ENCODE data around the gene CEP295NL. TPM values are rescaled to one million over a fixed set of nuclear protein-coding genes. Genes with fewer than 3 reads are reported as not detected.
"Not testable (repeated sequence)": the region's sequence is repeated elsewhere in the genome, so short reads cannot be mapped to it uniquely, and the experiment has no call there.

Gene CEP295NL
- total RNA-seq, 1 experiment from 2014 or later = 0.20 TPM

DNA sequence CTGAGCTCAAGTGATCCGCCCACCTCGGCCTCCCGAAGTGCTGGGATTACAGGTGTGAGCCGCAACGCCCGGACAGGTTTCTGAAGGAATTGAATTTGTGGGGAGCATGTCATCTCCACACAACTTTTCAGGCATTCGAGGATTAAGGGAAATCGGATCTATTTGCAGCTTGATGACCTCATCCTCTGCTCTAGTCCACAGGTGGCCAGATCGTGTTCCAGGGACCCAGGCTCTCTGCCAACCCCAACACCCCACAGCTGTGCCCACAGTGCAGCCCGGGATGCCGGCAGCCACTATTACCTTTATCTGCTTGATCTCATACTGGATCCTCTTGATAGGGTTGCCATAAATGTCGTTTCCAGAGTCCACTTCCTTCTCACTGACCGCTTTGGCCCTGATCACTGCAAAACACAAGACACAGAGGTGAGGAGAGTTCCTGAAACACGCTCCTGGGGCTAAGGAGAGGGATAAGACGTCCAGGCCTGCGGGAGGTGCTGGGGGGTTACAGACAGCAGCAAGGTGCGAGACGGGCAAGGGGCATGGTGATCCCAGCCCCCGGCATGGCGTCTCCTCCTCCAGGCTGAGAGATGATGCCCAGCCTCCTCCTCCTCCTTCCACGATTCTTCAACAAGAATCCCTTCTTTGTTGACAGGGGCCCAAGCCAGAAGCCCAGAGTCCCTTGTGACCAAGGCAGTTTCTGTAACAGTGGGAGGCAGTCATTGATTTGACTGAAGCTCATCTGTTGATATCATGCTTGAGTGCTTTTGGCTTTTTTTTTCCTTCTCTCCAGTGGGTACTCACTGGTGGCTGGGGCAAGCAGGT, 29.3 kb downstream of the CEP295NL start:
- DNase-seq (ENCODE audit: extremely low read depth, low read depth) = no peak

DNA sequence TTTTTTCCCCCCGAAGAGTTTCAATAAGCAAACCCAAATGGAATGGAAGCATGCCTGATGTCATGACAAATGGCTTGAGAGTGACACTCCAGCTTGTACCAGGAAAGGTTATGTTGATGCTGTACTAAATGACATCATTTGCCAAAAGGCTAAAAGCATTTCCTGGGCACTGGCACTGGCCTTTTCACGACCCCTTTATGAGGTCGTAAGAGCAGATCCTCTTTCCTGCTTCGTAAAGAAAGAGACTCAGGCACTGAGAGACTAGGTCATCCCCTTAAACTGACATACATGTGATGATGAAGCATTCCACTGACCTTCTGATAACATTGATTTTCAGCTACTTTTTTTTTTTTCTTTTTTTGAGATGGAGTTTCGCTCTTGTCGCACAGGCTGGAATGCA, 30.5 kb downstream of the CEP295NL start:
- no peak for DNase-seq (ENCODE audit: extremely low read depth, low read depth)

DNA sequence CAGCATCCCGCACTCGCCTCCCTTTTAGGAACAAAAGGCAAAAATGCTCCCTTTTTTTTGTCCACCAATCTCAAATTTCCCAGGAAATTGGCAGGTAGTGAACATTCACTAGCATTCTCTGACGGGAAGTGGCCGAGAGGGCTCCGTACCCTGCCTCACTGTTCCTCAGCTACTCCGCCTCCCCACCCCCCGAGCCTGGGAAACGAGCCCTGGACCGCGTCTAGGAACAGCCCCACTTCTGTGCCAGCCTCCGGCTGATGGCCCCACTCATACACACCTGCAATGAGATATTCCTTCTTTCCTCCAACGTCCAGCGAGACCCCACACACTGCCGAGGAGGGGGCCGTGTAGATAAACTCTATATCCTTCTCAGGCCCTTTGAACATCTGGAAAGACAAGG, 32.4 kb downstream of the CEP295NL start:
- DNase-seq (ENCODE audit: extremely low read depth, low read depth) = no peak

DNA sequence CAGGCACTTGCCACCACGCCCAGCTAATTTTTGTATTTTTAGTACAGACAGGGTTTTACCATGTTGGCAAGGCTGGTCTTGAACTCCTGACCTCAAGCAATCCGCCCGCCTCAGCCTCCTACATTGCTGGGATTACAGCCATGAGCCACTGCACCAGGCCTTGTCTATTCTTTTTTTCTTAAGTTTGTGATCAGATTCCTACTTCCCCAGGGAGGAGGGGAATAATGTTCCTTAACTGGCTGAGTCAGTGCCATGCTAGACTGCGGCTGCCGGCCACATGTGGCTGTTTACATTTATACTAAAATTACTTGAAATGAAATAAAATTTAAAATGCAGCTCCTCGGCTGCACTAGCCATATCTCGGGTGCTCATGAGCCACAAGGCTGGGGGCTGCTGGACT, 34.6 kb downstream of the CEP295NL start:
- DNase-seq (ENCODE audit: extremely low read depth, low read depth) = no peak

DNA sequence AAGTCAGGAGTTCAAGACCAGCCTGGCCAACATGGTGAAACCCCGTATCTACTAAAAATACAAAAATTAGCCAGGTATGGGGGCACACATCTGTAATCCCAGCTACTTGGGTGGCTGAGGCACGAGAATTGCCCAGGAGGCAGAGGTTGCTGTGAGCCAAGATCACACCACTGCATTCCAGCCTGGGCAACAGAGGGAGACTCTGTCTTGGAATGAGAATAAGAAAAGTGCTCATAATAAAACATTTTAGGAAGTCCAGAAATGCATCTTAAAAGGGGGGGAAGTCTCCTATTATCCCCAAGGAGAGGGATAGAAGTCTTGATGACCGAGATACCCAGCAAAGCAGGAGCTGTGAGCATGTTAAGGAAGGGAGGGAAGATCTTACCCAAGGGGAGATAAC, 36.0 kb downstream of the CEP295NL start:
- DNase-seq (ENCODE audit: extremely low read depth, low read depth) = not testable (repeated sequence)

DNA sequence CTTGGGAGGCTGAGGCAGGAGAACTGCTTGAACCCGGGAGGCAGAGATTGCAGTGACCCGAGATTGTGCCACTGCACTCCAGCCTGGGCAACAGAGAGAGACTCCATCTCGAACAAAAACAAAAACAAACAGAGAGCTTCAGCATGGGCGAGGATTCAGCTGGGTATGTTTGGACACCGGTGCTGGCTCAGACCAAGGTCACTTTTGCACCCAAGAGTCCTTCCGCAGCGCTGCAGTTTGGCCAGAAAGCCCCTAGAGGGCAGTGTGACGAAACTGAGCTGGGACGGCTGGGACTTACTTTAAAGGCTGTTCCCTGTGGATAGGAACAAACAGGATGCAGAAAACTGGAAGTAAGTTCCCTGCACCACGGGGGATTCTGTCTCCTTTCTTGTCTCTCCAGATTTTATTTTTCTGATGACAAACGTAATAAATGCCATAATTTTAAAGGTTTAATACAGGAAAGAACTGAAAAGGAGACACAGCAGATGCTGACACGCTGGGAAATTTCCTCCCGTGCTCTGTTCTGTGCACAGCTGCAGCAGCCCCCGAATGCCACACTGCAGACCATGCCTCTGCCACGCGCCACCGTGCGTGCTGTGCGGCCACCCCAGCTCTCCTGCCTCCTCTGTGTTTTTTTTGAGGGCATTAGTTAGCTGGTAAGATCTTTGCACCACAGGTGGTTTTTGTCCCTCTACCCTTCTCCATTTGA, 37.2 kb downstream of the CEP295NL start:
- DNase-seq (ENCODE audit: extremely low read depth, low read depth) = peak; percentile 84

DNA sequence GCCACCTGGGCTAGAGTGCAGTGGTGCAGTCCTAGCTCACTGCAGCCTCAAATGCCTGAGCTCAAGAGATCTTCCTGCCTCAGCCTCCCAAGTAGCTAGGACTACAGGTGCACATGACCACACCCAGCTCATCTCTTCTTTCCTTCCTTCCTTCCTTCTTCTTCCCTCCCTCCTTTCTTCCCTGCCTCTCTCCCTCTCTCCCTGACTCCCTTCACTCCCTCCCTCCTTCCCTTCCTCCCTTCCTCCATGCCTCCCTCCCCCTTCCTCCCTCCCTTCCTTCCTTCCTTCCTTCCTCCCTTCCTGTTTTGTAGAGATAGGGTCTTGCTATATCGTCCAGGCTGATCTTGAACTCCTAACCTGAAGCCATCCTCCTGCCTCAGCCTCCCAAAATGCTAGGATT, 38.9 kb downstream of the CEP295NL start:
- no peak for DNase-seq (ENCODE audit: extremely low read depth, low read depth)

DNA sequence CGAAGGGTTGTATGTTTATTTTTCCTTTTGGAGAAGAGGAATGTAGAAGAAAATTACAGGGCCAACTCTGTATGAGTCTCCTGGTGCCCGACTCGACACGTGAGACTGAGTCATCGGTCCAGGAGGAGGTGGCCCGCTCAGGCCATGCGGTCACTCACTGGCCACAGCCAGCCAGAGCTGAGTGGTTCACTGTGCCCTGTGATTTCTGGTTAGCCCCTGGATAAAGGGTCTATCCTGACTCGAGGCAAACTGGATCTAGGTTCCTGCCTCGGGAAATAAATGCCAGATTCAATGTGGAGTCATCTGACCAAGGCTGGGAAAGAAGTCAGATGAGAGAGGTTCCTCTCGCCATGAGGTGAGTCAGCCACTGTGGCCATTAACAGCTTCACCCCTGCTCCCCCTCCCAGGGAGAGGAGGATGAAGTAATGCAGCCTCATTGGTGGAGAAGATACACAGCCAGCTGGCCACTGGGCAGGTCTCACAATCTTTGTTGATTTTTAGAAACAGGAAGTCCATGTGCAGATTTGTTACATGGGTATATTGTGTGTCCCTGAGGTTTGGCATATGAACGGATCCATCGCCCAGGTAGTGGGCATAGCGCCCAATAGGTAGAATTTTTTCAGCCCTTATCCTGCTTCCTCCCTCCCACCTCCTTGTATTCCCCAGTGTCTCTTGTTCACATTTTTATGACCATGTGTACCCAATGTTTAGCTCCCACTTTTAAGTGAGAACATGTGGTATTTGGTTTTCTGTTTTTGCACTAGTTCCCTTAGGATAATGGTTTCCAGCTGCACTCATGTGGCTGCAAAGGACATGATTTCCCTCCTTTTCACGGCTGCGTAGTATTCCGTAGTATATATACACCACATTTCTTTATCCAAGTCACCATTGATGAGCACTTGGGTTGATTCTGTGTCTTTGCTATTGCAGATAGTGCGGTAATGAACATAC, 40.7 kb downstream of the CEP295NL start:
- DNase-seq (ENCODE audit: extremely low read depth, low read depth) = peak; percentile 77

DNA sequence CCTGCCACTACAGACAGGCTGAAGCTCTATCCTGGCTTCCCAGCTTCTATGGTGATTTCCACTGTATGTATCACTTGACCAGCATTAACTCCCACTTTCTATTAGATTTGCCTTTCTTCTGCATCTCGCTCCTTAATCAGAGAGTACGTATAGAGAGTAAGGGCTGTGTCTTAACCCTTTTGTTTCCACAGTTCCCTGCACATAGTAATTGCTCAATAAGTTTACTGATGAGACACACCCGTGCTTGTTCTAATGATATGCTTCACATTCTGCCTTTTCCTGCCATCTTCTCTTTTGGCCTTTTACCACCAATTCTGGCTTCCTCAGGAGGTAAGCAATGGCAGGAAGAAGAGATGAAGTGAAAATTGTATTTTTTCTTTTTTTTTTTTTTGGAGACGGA, 41.8 kb downstream of the CEP295NL start:
- DNase-seq (ENCODE audit: extremely low read depth, low read depth) = no peak

DNA sequence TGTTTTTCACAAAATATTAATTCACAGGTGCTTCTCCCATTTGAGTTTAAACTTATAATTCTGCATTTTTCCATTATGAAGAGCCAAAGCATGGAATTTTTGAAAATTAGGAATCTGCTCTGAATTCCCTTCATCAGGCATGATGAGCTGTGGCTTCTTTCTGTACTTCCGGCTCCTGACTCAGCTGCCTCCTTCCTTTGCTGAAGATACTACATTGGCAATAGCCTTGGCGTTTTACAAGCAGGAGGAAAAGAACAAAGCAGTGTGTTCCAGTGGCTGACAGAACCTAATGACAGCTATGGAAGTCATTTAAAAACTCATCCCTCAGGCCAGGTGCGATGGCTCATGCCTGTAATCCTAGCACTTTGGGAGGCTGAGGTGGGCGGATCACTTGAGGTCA, 44.0 kb downstream of the CEP295NL start:
- no peak for DNase-seq (ENCODE audit: extremely low read depth, low read depth)

DNA sequence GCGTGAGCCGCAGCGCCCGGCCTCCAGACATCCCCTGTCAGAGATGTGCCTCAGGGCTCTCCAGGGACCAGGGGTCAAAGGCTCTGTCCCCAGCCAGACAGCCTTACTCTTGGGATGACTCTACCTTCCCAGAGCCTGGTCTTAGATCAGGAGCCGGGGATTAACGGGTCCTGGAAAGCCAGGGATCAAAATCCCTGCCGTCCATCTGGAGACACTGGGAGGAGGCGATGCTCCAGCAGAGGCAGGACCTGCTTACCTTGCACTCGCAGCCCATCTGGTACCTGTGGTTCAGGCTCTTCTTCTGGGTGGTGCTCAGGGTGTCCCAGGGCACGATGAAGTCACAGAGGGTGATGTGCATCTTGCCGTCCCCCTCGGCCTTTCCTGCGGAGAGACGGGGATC, 45.7 kb downstream of the CEP295NL start:
- DNase-seq (ENCODE audit: extremely low read depth, low read depth) = no peak

DNA sequence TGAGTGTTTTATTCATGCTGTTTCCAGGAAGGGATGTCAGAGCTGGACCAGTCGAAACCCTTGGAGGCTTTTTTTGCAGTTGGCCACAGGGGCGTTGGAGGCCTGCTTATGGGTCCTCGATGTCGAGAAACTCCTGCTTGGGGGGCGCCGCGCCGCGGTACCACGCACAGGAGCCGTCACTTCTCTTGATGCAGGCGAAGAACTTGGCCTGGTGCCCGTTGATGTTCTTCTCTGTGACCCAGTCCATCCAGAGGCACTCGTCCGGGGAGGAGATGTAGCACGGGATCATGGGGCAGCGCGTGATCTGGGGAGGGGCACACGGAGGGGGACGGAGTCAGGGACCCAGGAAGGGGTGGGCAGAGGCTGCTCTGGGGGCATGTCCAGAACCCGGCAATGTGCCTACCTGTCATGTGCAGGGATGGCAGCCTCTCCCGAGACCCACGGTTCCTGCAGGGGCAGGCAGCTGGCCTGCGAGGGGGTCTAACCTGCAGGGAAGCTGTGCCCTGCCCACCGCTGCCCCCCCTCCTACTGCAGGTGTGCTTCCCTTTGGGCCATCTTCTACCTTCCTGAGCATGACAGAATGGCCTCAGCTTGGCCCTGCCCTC, 47.3 kb downstream of the CEP295NL start:
- no peak for DNase-seq (ENCODE audit: extremely low read depth, low read depth)

DNA sequence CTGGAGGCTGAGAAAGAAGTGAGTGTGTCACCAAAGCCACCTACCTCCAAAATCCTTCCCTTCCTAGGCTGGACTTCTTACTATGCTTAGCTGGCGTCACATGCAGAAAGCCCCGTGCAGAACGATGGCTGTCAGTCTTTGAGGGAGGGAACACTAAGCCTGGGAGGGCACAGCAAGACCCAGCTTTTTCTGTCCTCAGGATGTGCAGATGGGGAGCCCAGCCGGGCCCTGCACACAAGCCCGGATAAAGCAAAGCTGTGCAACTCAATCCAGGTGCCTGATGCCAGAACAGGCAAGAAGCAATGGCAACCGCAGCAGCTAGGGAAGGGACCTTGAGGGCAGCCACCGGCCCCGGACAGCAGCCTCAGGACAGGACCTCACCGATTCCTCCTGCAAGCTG, 48.5 kb downstream of the CEP295NL start:
- DNase-seq (ENCODE audit: extremely low read depth, low read depth) = no peak

DNA sequence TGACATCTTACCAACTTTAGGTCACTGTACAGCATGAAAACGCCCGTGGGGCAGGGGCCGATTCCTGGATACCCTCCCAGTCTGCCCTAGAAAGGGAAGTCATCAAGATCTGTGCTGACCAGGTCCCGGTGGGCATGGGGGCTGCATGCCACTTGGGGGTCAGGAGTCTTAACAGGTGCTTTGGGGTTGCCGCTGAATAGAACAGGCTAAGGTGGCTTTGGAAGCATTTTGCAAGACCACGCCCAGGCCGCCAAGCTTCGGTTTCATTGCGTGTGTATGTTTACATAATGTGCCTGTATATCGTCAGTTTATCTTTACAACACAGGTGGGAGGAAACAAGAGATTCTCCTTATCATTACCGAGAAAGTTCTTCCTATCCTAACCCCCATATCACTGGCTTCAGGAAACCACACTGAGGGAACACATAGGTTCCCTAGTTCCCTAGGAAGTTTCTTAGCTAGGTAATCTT, 49.0 kb downstream of the CEP295NL start:
- DNase-seq (ENCODE audit: extremely low read depth, low read depth) = no peak

DNA sequence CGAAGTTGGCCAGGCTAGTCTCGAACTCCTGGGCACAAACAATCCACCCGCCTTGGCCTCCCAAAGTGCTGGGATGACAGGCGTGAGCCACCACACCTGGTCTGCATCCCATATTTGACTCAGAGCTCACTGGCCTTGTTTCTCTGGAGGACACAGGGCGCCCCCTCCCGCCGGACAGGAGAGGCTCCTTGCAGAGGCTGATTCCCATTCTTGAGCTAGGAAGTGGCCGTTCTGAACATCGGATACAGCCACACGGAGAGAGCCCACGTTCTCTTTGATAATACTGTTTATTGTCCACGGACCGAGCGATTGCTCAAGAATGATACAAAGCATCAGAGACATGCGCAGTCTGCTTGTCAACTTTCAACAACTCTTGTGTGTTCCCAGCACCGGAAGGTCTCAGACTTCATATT, 50.3 kb downstream of the CEP295NL start:
- peak; percentile 57 for DNase-seq (ENCODE audit: extremely low read depth, low read depth)

DNA sequence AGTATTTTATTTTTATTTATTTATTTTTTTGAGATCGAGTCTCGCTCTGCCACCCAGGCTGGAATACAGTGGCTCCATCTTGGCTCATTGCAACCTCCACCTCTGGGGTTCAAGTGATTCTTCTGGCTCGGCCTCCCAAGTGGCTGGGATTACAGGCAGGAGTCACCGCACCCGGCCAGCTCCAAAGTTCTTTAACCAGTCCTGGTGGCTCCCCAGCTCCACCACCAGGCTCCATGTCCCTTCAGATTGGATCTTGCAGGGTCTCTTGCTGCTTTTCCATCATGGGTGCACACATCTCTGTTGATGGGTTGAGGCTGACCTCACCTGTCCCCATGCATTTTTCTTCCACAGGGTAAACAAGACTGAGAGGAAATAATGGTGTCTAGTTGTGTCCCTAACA, 54.0 kb downstream of the CEP295NL start:
- DNase-seq (ENCODE audit: extremely low read depth, low read depth) = no peak

DNA sequence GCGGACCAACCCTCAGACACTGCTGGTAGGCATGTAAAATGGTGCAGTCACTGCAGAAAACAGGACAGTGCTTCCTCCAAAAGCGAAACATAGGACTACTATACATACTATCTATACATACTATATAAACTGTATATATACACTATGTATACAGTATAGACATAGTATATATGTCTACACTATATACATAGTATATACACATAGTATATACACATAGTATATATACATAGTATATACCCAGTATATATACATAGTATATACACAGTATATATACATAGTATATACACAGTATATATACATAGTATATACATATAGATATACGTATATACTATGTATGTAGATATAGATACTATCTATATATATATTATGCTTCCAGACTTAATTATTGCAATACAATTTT, 55.9 kb downstream of the CEP295NL start:
- DNase-seq (ENCODE audit: extremely low read depth, low read depth) = no peak

DNA sequence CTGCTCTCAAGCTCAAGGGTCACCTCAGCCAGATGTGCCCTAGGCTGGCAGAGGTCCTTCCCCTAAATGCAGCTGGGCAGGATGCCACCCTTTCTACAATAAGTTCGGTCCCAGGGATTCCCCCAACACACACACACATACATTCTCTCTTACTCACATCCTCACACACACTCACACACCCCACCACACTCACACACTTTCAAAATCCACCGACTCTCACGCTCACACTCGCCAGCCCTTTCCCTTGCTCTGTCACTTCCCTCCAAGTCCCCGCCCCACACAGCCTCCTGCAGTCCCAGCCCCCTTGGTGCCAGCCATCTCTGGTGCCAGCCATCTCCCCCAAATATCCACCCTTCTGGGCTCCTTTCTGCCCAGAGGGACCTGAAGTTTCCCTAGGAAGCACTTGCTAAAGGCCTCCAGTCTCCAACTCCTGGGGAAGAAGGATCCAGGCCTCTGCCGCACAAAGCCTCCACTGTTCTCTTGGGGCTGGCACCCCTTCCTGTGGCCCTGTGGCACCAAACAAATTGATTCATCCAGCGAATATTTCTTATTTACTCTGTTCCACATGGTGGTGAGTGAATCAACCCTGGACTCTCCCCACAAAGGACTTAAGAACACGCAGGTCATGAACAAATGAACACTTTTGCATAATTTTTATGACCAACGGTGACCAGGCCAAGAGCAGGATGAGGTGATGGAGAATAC, 58.5 kb downstream of the CEP295NL start:
- DNase-seq (ENCODE audit: extremely low read depth, low read depth) = no peak

DNA sequence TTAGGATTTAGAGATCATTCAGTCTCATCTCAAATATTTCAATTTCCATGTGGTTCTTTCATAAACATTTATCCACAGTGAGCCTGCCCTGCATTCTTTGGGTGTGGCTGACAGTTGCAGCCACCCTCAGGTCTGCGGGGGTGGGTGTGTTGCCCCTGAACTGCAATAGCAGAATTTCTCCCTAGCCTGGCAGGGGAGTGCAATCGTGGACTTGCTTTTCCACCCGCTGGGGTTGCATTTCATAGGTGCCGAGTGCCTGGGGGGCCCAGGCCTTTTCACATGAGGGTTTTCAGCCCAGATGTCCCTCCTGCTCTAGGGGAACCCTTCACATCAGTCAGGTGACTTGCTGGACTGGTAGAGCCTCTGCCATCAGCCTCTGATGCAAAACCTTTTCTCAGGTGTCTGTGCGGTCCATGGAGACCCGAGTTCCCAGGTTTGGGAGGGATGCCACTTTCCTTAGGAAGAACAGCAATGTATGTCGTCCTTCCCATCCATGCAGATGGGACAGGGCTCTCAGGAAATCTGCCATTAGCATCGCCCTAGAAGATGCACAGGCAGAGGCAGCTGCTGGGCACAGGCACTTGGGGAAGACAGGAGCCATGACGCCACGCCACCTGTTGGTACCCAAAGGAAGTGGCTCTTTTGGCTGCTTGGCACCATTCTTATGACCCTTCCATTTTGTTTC, 60.0 kb downstream of the CEP295NL start:
- DNase-seq (ENCODE audit: extremely low read depth, low read depth) = peak; percentile 47

Measured in NCI-H460 (cell line).